NCI-H82 (cell line): Measurements from ENCODE around the gene SPINK1.
"Not testable (repeated sequence)": the region's sequence is repeated elsewhere in the genome, so short reads cannot be mapped to it uniquely, and the experiment has no call there.

Experiments used
- DNase-seq: peaks from one replicate; lab custom pipeline; 2025; lab: John Stamatoyannopoulos, UW

Gene SPINK1

GRCh38 chr5:147805030-147805454 is 26.4 kb downstream of the SPINK1 start:
- no peak for DNase-seq

- DNase-seq: no peak
These were observed 27.1 kb downstream of the SPINK1 start for GRCh38 chr5:147804334-147804733.

GRCh38 chr5:147803926-147804325 is 27.5 kb downstream of the SPINK1 start:
- no peak for DNase-seq

GRCh38 chr5:147803161-147803560 is 28.3 kb downstream of the SPINK1 start:
- DNase-seq: not testable (repeated sequence)

- no peak for DNase-seq
These were observed 30.0 kb downstream of the SPINK1 start for GRCh38 chr5:147801461-147801860.

GRCh38 chr5:147800491-147800890 is 31.0 kb downstream of the SPINK1 start:
- no peak for DNase-seq

- DNase-seq: no peak
These were observed 34.7 kb downstream of the SPINK1 start for GRCh38 chr5:147796556-147797308.

GRCh38 chr5:147791181-147791580 is 40.3 kb downstream of the SPINK1 start:
- no peak for DNase-seq

- no peak for DNase-seq
These were observed 41.7 kb downstream of the SPINK1 start for GRCh38 chr5:147789820-147790219.

GRCh38 chr5:147788023-147788422 is 43.4 kb downstream of the SPINK1 start:
- DNase-seq: no peak

GRCh38 chr5:147786142-147786541 is 45.3 kb downstream of the SPINK1 start:
- no peak for DNase-seq

- peak; percentile 20 for DNase-seq
These were observed 47.1 kb downstream of the SPINK1 start for GRCh38 chr5:147784146-147784987.

- peak; percentile 99 for DNase-seq
These were observed 49.1 kb downstream of the SPINK1 start, which contains the start of gene JAKMIP2 for GRCh38 chr5:147782110-147783028. JAKMIP2 (minus strand) TSS chr5:147782728; CDS start chr5:147671806, 110,922 bp downstream.

- peak; percentile 40 for DNase-seq
These were observed 50.4 kb downstream of the SPINK1 start for GRCh38 chr5:147780924-147781573.

GRCh38 chr5:147779694-147780093 is 51.8 kb downstream of the SPINK1 start:
- DNase-seq: no peak

- no peak for DNase-seq
These were observed 54.5 kb downstream of the SPINK1 start for GRCh38 chr5:147776989-147777388.
